Cardiac muscle cell (in vitro differentiated cells and primary cell): ENCODE results near the gene COL27A1. TPM values are rescaled to one million over a fixed set of nuclear protein-coding genes. Genes with fewer than 3 reads are reported as not detected.

ENCODE experiments used
- DNase-seq, 2 donors: peaks; one replicate each; pipeline versions ENCODE4 v3.0.0 to v3.0.0-alpha.2; 2010 to 2017; ENCODE audit warnings: low read depth in 1 of 2, low spot score in 1 of 2
- H3K27ac ChIP-seq: fragments of 200-600 bp; sonication (generic); 2 replicates; pipeline ENCODE4 v1.5.1; 2016
- H3K27me3 ChIP-seq: fragments of 200-600 bp; sonication (generic); 2 replicates; pipeline ENCODE4 v1.6.0; 2016; ENCODE audit warnings: control low read depth
- H3K36me3 ChIP-seq: fragments of 200-600 bp; sonication (generic); 2 replicates; pipeline ENCODE4 v1.5.1; 2016; ENCODE audit warnings: control low read depth
- H3K4me1 ChIP-seq: fragments of 200-600 bp; sonication (generic); 2 replicates; pipeline ENCODE4 v1.8.1; 2017; ENCODE audit warnings: low read depth, mild to moderate bottlenecking, mixed run types
- H3K4me3 ChIP-seq: fragments of 200-600 bp; sonication (generic); 2 replicates; pipeline ENCODE4 v1.5.1; 2016; ENCODE audit warnings: mild to moderate bottlenecking
- H3K9me3 ChIP-seq: fragments of 200-600 bp; sonication (generic); 2 replicates; pipeline ENCODE4 v1.5.1; 2017; ENCODE audit warnings: low read depth, mild to moderate bottlenecking, control low read depth
- polyA plus RNA-seq: library from polyadenylated mRNA; unstranded; fragments of >200 nt; fragmentation: Nextera tagmentation; extraction: Ambion mirVana; gene quantifications from 2 replicates; pipeline ENCODE4 v1.2.1, GENCODE V29; 2016
- total RNA-seq: library from RNA; depleted of rRNA; stranded (reverse); fragments of >200 nt; gene quantifications from 2 replicates; pipeline ENCODE4 v1.2.3, GENCODE V29; 2016
- TF ChIP-seq, protein P1 (sequence below): IDR thresholded peaks from 2 replicates; pipeline ENCODE4 v1.5.1; 2012; ENCODE audit warnings: low read depth, mild to moderate bottlenecking, low read length

COL27A1 gene
- total and polyA plus RNA-seq, 2 experiments from 2014 or later: 12.2 to 19.2 TPM

- Histone ChIP-seq H3K9me3 (no peaks in the 10 kb centered on the region), H3K36me3 (no peaks in the 10 kb centered on the region), H3K4me3 (no peak overlapping the region), H3K27me3 (no peaks in the 10 kb centered on the region), H3K4me1 (peaks cover 10% of the 10 kb centered on the region), H3K27ac (no peak overlapping the region)
- TF ChIP-seq, protein P1, sequence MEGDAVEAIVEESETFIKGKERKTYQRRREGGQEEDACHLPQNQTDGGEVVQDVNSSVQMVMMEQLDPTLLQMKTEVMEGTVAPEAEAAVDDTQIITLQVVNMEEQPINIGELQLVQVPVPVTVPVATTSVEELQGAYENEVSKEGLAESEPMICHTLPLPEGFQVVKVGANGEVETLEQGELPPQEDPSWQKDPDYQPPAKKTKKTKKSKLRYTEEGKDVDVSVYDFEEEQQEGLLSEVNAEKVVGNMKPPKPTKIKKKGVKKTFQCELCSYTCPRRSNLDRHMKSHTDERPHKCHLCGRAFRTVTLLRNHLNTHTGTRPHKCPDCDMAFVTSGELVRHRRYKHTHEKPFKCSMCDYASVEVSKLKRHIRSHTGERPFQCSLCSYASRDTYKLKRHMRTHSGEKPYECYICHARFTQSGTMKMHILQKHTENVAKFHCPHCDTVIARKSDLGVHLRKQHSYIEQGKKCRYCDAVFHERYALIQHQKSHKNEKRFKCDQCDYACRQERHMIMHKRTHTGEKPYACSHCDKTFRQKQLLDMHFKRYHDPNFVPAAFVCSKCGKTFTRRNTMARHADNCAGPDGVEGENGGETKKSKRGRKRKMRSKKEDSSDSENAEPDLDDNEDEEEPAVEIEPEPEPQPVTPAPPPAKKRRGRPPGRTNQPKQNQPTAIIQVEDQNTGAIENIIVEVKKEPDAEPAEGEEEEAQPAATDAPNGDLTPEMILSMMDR: no peak
- no peak for DNase-seq
Measured at GRCh38 chr9:114218264-114219120, 63.2 kb downstream of the COL27A1 start.

- Histone ChIP-seq H3K27me3 (no peaks in the 10 kb centered on the region), H3K9me3 (no peaks in the 10 kb centered on the region), H3K4me1 (peaks cover 10% of the 10 kb centered on the region), H3K36me3 (no peaks in the 10 kb centered on the region), H3K27ac (no peak overlapping the region), H3K4me3 (no peak overlapping the region)
- DNase-seq: no peak
- TF ChIP-seq, protein P1: no peak
Measured at GRCh38 chr9:114220061-114220541, 64.8 kb downstream of the COL27A1 start.

- no peaks in the 10 kb centered on the region for H3K4me1 ChIP-seq
- H3K27ac ChIP-seq: no peak overlapping the region
- TF ChIP-seq, protein P1: no peak
- H3K9me3 ChIP-seq: no peaks in the 10 kb centered on the region
- DNase-seq: no peak
- no peak overlapping the region for H3K4me3 ChIP-seq
- no peaks in the 10 kb centered on the region for H3K36me3 ChIP-seq
- H3K27me3 ChIP-seq: no peaks in the 10 kb centered on the region
Measured at GRCh38 chr9:114221706-114222465, 66.5 kb downstream of the COL27A1 start.

- Histone ChIP-seq H3K36me3 (no peaks in the 10 kb centered on the region), H3K4me1 (peaks cover 6% of the 10 kb centered on the region), H3K4me3 (no peak overlapping the region), H3K9me3 (no peaks in the 10 kb centered on the region), H3K27me3 (no peaks in the 10 kb centered on the region), H3K27ac (no peak overlapping the region)
- peak in 1 of 2 donors; percentile 37 for DNase-seq
- TF ChIP-seq, protein P1: no peak
Measured at GRCh38 chr9:114223564-114224246, 68.4 kb downstream of the COL27A1 start.

DNA sequence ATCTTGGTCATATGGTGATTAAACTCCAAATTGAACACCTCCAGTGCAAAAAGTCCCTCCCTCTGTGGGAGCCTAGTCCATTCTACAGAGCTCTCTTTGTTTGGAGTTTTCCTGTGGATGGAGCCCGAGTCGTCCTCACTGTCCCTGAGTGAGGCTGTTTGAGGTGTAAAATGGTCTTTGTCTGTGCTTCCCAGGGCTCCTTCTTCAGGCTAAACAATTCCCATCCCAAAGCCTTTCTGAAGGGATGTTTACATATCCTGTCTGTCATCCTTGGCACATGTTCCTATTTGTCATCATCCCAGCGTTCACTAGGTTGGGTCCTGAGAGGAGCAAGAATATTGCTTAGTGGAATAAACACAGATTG is 68.9 kb downstream of the COL27A1 start:
- no peak for DNase-seq
- TF ChIP-seq, protein P1: no peak
- H3K4me1 ChIP-seq: peaks cover 6% of the 10 kb centered on the region
- H3K9me3 ChIP-seq: no peaks in the 10 kb centered on the region
- H3K36me3 ChIP-seq: no peaks in the 10 kb centered on the region
- no peak overlapping the region for H3K27ac ChIP-seq
- no peak overlapping the region for H3K4me3 ChIP-seq
- H3K27me3 ChIP-seq: no peaks in the 10 kb centered on the region
